HCT116 (cell line): ENCODE results near the gene LIN52. TPM values are rescaled to one million over a fixed set of nuclear protein-coding genes. Genes with fewer than 3 reads are reported as not detected.

Experiments
- ATAC-seq: fragments of 200-7000 bp; cut with Tn5 transposase; 2 replicates; pipeline ENCODE4 v1.9.1; 2020; ENCODE audit warnings: mild to moderate bottlenecking, moderate library complexity
- BruUV-seq: library from RNA; stranded (reverse); fragments of 400-500 nt; replicated peaks from 2 replicates; lab custom pipeline; 2021; lab: Mats Ljungman, UMichigan
- CTCF ChIA-PET: fragments of 300-600 bp; sonication (Branson Sonifier 250); formaldehyde crosslinking; loops from one replicate; lab custom pipeline; 2021; ENCODE audit warnings: antibody characterized with exemption; lab: Charles Lee
- POLR2A ChIA-PET: fragments of 300-600, 350-600 bp; sonication (Branson Sonifier 250); formaldehyde crosslinking; loops from one replicate; lab custom pipeline; 2021; ENCODE audit warnings: antibody characterized with exemption; lab: Charles Lee
- RAD21 ChIA-PET, 2 experiments: fragments of 300-600 bp; sonication (Branson Sonifier 250); formaldehyde crosslinking; loops; one replicate each; lab custom pipeline; 2023; ENCODE audit warnings: low total read pairs in 2 of 2; ENCODE audit not compliant: uncharacterized antibody in 2 of 2, unreplicated experiment in 2 of 2, low non-redundant PET in 1 of 2; lab: Charles Lee
- DNase-seq: peaks from one replicate; pipeline ENCODE4 v3.0.0-alpha.2; 2010; ENCODE audit warnings: low read depth, low spot score
- H2AFZ ChIP-seq: fragments of 200-600 bp; shearing (Covaris generic), sonication (generic); 2 replicates; pipeline ENCODE4 v1.6.1; 2017; ENCODE audit warnings: low read depth, mixed run types, mixed read lengths, antibody characterized with exemption, low read length; ENCODE audit not compliant: poor library complexity, severe bottlenecking
- H3K27ac ChIP-seq: 2 replicates; pipeline ENCODE4 v1.5.1; 2012; ENCODE audit warnings: low read depth, low read length
- H3K27me3 ChIP-seq: fragments of 200-600 bp; sonication (generic); 2 replicates; pipeline ENCODE4 v1.6.1; 2016; ENCODE audit warnings: mixed run types, low read length, mixed read lengths; ENCODE audit not compliant: insufficient read depth
- H3K36me3 ChIP-seq, 2 experiments: fragments of 200-500 bp in 1 of 2; fragments of 200-600 bp in 1 of 2; sonication (Bioruptor generic) in 1 of 2; sonication (generic) in 1 of 2; 2 replicates each; pipeline versions ENCODE4 v1.5.1 to v1.6.1; 2014 to 2016; ENCODE audit warnings: low read length in 2 of 2, inconsistent platforms in 1 of 2, mixed read lengths in 1 of 2, mixed run types in 1 of 2; ENCODE audit not compliant: insufficient read depth in 2 of 2, control insufficient read depth in 1 of 2
- H3K4me1 ChIP-seq, 2 experiments: fragments of 200-600 bp in 1 of 2; sonication (generic) in 1 of 2; 2 replicates each; pipeline versions ENCODE4 v1.5.1 to v1.6.1; 2012 to 2017; ENCODE audit warnings: low read length in 2 of 2, inconsistent platforms in 1 of 2, mild to moderate bottlenecking in 1 of 2, mixed read lengths in 1 of 2, mixed run types in 1 of 2, moderate library complexity in 1 of 2; ENCODE audit not compliant: insufficient read depth in 2 of 2, control insufficient read depth in 1 of 2
- H3K4me2 ChIP-seq: fragments of 200-600 bp; sonication (generic); 2 replicates; pipeline ENCODE4 v1.6.1; 2017; ENCODE audit warnings: mixed run types, low read length, mixed read lengths
- H3K4me3 ChIP-seq, 2 experiments: fragments of 200-600 bp in 1 of 2; sonication (generic) in 1 of 2; replicated peaks in 1 of 2; 2 replicates each; pipeline ENCODE4 v1.5.1; 2011 to 2016; ENCODE audit warnings: low read length in 2 of 2, control low read depth in 1 of 2, low read depth in 1 of 2, mild to moderate bottlenecking in 1 of 2, mixed read lengths in 1 of 2, mixed run types in 1 of 2
- H3K79me2 ChIP-seq: fragments of 200-600 bp; sonication (generic); 2 replicates; pipeline ENCODE4 v1.6.1; 2017; ENCODE audit warnings: mild to moderate bottlenecking, mixed run types, low read length, moderate library complexity, mixed read lengths; ENCODE audit not compliant: insufficient read depth
- H3K9ac ChIP-seq: fragments of 200-600 bp; sonication (generic); 2 replicates; pipeline ENCODE4 v1.6.1; 2016; ENCODE audit warnings: low read length, mixed read lengths
- H3K9me2 ChIP-seq: fragments of 200-600 bp; sonication (generic), shearing (Covaris generic); 2 replicates; pipeline ENCODE4 v1.6.1; 2017; ENCODE audit warnings: mixed run types, mild to moderate bottlenecking, moderate library complexity; ENCODE audit not compliant: insufficient read depth
- H3K9me3 ChIP-seq, 2 experiments: fragments of 200-500 bp in 1 of 2; fragments of 200-600 bp in 1 of 2; sonication (Bioruptor generic) in 1 of 2; sonication (generic) in 1 of 2; 2 replicates each; pipeline ENCODE4 v1.6.1; 2014 to 2017; ENCODE audit warnings: low read length in 2 of 2, mixed read lengths in 2 of 2, inconsistent platforms in 1 of 2, low read depth in 1 of 2, mild to moderate bottlenecking in 1 of 2, mixed run types in 1 of 2, moderate library complexity in 1 of 2; ENCODE audit not compliant: control insufficient read depth in 1 of 2, insufficient read depth in 1 of 2
- H4K20me1 ChIP-seq: fragments of 200-600 bp; sonication (generic), shearing (Covaris generic); 2 replicates; pipeline ENCODE4 v1.6.1; 2017; ENCODE audit warnings: mixed run types, mild to moderate bottlenecking, moderate library complexity; ENCODE audit not compliant: insufficient read depth
- CBX3 ChIP-seq: IDR thresholded peaks from 2 replicates; pipeline ENCODE4 v1.6.1; 2012; ENCODE audit warnings: low read depth
- EGR1 ChIP-seq: IDR thresholded peaks from 2 replicates; pipeline ENCODE4 v1.6.1; 2012; ENCODE audit warnings: low read depth
- ELF1 ChIP-seq: IDR thresholded peaks from 2 replicates; pipeline ENCODE4 v1.6.1; 2012; ENCODE audit warnings: low read depth, borderline replicate concordance
- FOSL1 ChIP-seq: IDR thresholded peaks from 2 replicates; pipeline ENCODE4 v1.6.1; 2012; ENCODE audit warnings: low read depth
- JUND ChIP-seq: IDR thresholded peaks from 2 replicates; pipeline ENCODE4 v1.6.1; 2012
- POLR2A ChIP-seq: IDR thresholded peaks from 2 replicates; pipeline ENCODE4 v1.7.0; 2011; ENCODE audit warnings: borderline replicate concordance; ENCODE audit not compliant: insufficient read depth, insufficient read length; ENCODE audit errors: extremely low read depth
- POLR2AphosphoS5 ChIP-seq: IDR thresholded peaks from 2 replicates; pipeline ENCODE4 v1.6.1; 2011; ENCODE audit warnings: mild to moderate bottlenecking, low read depth, low read length, moderate library complexity
- SIN3A ChIP-seq: IDR thresholded peaks from 2 replicates; pipeline ENCODE4 v1.6.1; 2012; ENCODE audit warnings: low read depth
- SP1 ChIP-seq: IDR thresholded peaks from 2 replicates; pipeline ENCODE4 v1.6.1; 2012; ENCODE audit warnings: low read depth
- TCF7L2 ChIP-seq: IDR thresholded peaks from 2 replicates; pipeline ENCODE4 v1.7.0; 2011; ENCODE audit warnings: borderline replicate concordance, inconsistent platforms; ENCODE audit not compliant: insufficient read depth, insufficient read length; ENCODE audit errors: extremely low read depth
- ZNF274 ChIP-seq: fragments of 200-500 bp; sonication (Bioruptor generic); IDR thresholded peaks from 2 replicates; pipeline ENCODE4 v1.6.1; 2014; ENCODE audit warnings: mild to moderate bottlenecking, low read depth, low read length, inconsistent platforms
- intact Hi-C: fragments of 100-400 bp; cut with micrococcal nuclease; formaldehyde crosslinking; loops from 2 replicates; pipeline ENCODE4 v1.10.0; 2022
- total RNA-seq: library from RNA; stranded (reverse); gene quantifications from one replicate; pipeline ENCODE4 v1.2.1, GENCODE V29; 2021; ENCODE audit not compliant: unreplicated experiment
- TF ChIP-seq, protein P1 (sequence below), 3 experiments: fragments of 200-600 bp in 1 of 3; sonication (generic) in 1 of 3; IDR thresholded peaks in 2 of 3; conservative IDR thresholded peaks in 1 of 3; 2 replicates each; pipeline ENCODE4 v1.5.1; 2012 to 2017; ENCODE audit warnings: low read depth in 2 of 3, low read length in 2 of 3, antibody characterized with exemption in 1 of 3, borderline replicate concordance in 1 of 3, control low read depth in 1 of 3, mild to moderate bottlenecking in 1 of 3, mixed read lengths in 1 of 3, mixed run types in 1 of 3, moderate library complexity in 1 of 3; ENCODE audit not compliant: insufficient read depth in 1 of 3
- TF ChIP-seq, protein P2 (sequence below): IDR thresholded peaks from 2 replicates; pipeline ENCODE4 v1.6.1; 2012
- TF ChIP-seq, protein P3 (sequence below): IDR thresholded peaks from 2 replicates; pipeline ENCODE4 v1.6.1; 2011; ENCODE audit warnings: mild to moderate bottlenecking, low read length, moderate library complexity; ENCODE audit not compliant: insufficient replicate concordance; ENCODE audit errors: extremely low read depth

Gene LIN52
- total RNA-seq, 1 experiment from 2014 or later, result 9.6 TPM

DNA sequence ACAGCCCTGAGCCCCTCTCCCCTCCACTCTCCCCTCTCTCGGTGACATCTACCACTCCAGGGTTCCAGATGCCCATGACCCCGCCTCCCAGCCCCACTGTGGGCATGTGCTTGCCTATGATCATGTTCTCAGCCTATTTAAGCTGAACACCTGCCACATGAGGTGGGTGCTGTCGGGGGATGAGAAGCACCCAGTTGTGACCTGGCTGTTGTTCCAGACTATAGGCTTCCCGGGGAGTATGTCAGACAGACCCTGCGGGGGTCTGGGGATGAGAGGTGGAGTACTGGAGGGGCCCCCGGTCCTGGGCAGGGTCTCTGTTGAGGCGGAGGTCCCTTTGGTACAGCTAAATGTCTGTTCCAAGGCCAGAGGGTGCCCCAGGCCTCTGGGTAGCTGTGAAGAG, 160.5 kb downstream of the LIN52 start:
- DNase-seq (no peak), ATAC-seq (no peak)
- Histone ChIP-seq H3K4me1 (no peaks in the 10 kb centered on the region), H3K9ac (no peak overlapping the region), H3K4me3 (no peak overlapping the region), H3K9me2 (no peaks in the 10 kb centered on the region), H3K4me2 (no peak overlapping the region), H3K79me2 (no peaks in the 10 kb centered on the region), H3K27ac (no peak overlapping the region), H4K20me1 (no peaks in the 10 kb centered on the region), H3K27me3 (no peaks in the 10 kb centered on the region), H3K36me3 (no peaks in the 10 kb centered on the region), H2AFZ (no peak overlapping the region), H3K9me3 (no peaks in the 10 kb centered on the region)
- ChIA-PET CTCF (no interaction called here), RAD21 (no interaction called here), POLR2A (no interaction called here)
- intact Hi-C loops, result no loop called here
- TF ChIP-seq, protein P1, sequence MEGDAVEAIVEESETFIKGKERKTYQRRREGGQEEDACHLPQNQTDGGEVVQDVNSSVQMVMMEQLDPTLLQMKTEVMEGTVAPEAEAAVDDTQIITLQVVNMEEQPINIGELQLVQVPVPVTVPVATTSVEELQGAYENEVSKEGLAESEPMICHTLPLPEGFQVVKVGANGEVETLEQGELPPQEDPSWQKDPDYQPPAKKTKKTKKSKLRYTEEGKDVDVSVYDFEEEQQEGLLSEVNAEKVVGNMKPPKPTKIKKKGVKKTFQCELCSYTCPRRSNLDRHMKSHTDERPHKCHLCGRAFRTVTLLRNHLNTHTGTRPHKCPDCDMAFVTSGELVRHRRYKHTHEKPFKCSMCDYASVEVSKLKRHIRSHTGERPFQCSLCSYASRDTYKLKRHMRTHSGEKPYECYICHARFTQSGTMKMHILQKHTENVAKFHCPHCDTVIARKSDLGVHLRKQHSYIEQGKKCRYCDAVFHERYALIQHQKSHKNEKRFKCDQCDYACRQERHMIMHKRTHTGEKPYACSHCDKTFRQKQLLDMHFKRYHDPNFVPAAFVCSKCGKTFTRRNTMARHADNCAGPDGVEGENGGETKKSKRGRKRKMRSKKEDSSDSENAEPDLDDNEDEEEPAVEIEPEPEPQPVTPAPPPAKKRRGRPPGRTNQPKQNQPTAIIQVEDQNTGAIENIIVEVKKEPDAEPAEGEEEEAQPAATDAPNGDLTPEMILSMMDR (IDR thresholded peaks at IDR 0.05 in 2 of 3, conservative IDR thresholded peaks at IDR 0.05 in 1 of 3; ENCODE audit: borderline replicate concordance in 1 of 3, insufficient read depth in 1 of 3, low read depth in 2 of 3, low read length in 2 of 3), result no peak
- TF ChIP-seq, protein P2, sequence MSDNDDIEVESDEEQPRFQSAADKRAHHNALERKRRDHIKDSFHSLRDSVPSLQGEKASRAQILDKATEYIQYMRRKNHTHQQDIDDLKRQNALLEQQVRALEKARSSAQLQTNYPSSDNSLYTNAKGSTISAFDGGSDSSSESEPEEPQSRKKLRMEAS, result no peak
- no peak for TF ChIP-seq POLR2A
- TF ChIP-seq ZNF274, result no peak
- TF ChIP-seq SP1, result no peak
- no TSS peak for BruUV-seq

DNA sequence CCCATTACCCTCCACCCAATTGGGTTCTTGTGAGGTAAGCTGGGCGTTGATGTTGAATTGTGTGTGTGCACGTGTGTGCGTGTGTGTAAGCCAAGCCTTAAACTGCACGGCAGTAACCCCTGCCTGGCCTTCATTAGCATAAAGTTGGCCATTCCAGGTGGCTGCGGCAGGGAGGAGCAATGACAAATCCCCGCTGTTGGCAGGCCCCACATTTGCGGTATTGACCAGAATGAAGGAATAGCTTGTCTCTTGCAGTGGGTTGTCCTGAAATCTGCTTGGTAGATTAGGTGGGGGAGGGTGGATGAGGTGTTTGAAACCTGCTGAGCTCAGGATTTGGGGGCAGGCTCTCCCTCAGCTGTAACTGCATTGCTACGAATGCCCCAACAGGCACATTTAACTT, 161.8 kb downstream of the LIN52 start:
- DNase-seq (no peak), ATAC-seq (no peak)
- ChIA-PET POLR2A (no interaction called here), RAD21 (no interaction called here), CTCF (no interaction called here)
- H2AFZ ChIP-seq, result no peak overlapping the region
- no peak for TF ChIP-seq SIN3A
- TF ChIP-seq, protein P2, result no peak
- TF ChIP-seq TCF7L2, result no peak
- no peak for TF ChIP-seq POLR2AphosphoS5
- TF ChIP-seq, protein P3, sequence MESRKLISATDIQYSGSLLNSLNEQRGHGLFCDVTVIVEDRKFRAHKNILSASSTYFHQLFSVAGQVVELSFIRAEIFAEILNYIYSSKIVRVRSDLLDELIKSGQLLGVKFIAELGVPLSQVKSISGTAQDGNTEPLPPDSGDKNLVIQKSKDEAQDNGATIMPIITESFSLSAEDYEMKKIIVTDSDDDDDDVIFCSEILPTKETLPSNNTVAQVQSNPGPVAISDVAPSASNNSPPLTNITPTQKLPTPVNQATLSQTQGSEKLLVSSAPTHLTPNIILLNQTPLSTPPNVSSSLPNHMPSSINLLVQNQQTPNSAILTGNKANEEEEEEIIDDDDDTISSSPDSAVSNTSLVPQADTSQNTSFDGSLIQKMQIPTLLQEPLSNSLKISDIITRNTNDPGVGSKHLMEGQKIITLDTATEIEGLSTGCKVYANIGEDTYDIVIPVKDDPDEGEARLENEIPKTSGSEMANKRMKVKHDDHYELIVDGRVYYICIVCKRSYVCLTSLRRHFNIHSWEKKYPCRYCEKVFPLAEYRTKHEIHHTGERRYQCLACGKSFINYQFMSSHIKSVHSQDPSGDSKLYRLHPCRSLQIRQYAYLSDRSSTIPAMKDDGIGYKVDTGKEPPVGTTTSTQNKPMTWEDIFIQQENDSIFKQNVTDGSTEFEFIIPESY, result no peak
- TF ChIP-seq FOSL1, result no peak
- TF ChIP-seq SP1, result no peak
- no peak for TF ChIP-seq ELF1
- no peak for TF ChIP-seq CBX3
- no peak for TF ChIP-seq EGR1
- no peak for TF ChIP-seq JUND
- H3K27ac ChIP-seq, result no peak overlapping the region
- H3K9ac ChIP-seq, result no peak overlapping the region
- peaks cover 2 to 4% of the 10 kb centered on the region in 2 experiments; a peak in 2 of 4 replicates for H3K4me1 ChIP-seq
- H3K9me2 ChIP-seq, result no peaks in the 10 kb centered on the region
- no TSS peak for BruUV-seq
- intact Hi-C loops, result no loop called here
- H3K4me2 ChIP-seq, result no peak overlapping the region
- H3K27me3 ChIP-seq, result no peaks in the 10 kb centered on the region
- H3K9me3 ChIP-seq, result no peaks in the 10 kb centered on the region
- H4K20me1 ChIP-seq, result no peaks in the 10 kb centered on the region
- H3K36me3 ChIP-seq, result no peaks in the 10 kb centered on the region
- H3K79me2 ChIP-seq, result no peaks in the 10 kb centered on the region
- no peak overlapping the region for H3K4me3 ChIP-seq
